GM10248 (cell line): ENCODE results near the gene GMNC.

Source experiments
- CTCF ChIA-PET: fragments of 300-600 bp; sonication (Branson Sonifier 250); formaldehyde crosslinking; extraction: SDS; loops from one replicate; lab custom pipeline; 2021; ENCODE audit warnings: antibody characterized with exemption; lab: Yijun Ruan, JAX
- POLR2A ChIA-PET: fragments of 350-650 bp; sonication (Branson Sonifier 250); formaldehyde crosslinking; extraction: SDS; loops from one replicate; lab custom pipeline; 2020; ENCODE audit warnings: antibody characterized with exemption; lab: Yijun Ruan, JAX
- DNase-seq: peaks from one replicate; pipeline ENCODE4 v3.0.0; 2012; ENCODE audit errors: extremely low spot score
- CTCF ChIP-seq: IDR thresholded peaks from 2 replicates; pipeline ENCODE4 v1.5.1; 2012; ENCODE audit warnings: mild to moderate bottlenecking, low read depth; ENCODE audit errors: extremely low read depth, missing control alignments, control extremely low read depth

GMNC gene

GRCh38 chr3:190809351-190809750 is 53.1 kb downstream of the GMNC start:
- CTCF ChIA-PET, result interaction anchor here (0.8 to 4.4 kb wide), 2 partner anchors 174 to 242 kb away, joined by 3 to 40 read pairs; no protein-coding TSS in a partner anchor

GRCh38 chr3:190807719-190808375 is 54.6 kb downstream of the GMNC start:
- CTCF ChIA-PET, result interaction anchor here (0.9 to 1.1 kb wide), 3 partner anchors 11 to 32 kb away, joined by 3 to 4 read pairs (median 3); no protein-coding TSS in a partner anchor
- no peak for DNase-seq
- no peak for TF ChIP-seq CTCF
- POLR2A ChIA-PET, result no interaction called here

More at GRCh38 chr3:190809351-190809750, 53.1 kb downstream of the GMNC start:
- no peak for DNase-seq
- POLR2A ChIA-PET, result no interaction called here
- no peak for TF ChIP-seq CTCF
